ENCODE data around the gene CASD1.

DNA sequence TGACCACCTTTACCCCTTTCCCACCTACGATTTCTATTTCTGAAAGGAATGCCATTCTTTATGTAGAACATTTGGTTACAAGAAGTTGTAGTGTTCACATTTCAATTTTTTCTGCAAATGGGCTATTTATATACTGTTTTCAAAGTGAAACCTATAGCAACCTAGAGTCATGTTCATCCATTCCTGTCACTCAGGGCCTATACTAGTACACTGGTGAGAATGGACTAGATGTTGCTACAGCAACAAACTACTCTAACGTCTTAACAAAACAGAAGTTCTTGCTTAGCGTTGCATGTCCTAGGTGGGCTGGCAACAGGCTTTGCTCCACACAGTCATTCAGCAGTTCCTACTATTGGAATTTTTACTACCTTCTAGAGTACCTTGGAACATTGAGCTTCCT, 16.3 kb downstream of the CASD1 start:
- TF ChIP-seq EZH2phosphoT487 (IDR thresholded peaks at IDR 0.05; ENCODE audit: low read depth) (no peak), CTCF (IDR thresholded peaks at IDR 0.05; ENCODE audit: low read depth, low read length) (no peak)

Measured in OCI-LY3 (cell line).